Liver (tissue), 9 donors: Measurements from ENCODE around the gene CNTN1. TPM values are rescaled to one million over a fixed set of nuclear protein-coding genes. Genes with fewer than 3 reads are reported as not detected.

Experiments used
- DNase-seq: peaks from one replicate; pipeline ENCODE4 v3.0.0-alpha.2; 2017; ENCODE audit warnings: low spot score
- H3K27ac ChIP-seq, 2 donors: one replicate each; pipeline ENCODE4 v1.7.0; 2013; ENCODE audit warnings: inconsistent platforms in 2 of 2, low read length in 2 of 2, control low read depth in 1 of 2, low read depth in 1 of 2, mild to moderate bottlenecking in 1 of 2
- H3K27me3 ChIP-seq, 4 donors: one replicate each; pipeline versions ENCODE4 v1.6.1 to v1.7.0; 2013; ENCODE audit warnings: low read length in 3 of 4, inconsistent platforms in 1 of 4, mild to moderate bottlenecking in 1 of 4, moderate library complexity in 1 of 4; ENCODE audit not compliant: control insufficient read depth in 4 of 4, insufficient read depth in 4 of 4
- H3K36me3 ChIP-seq, 4 donors: one replicate each; pipeline versions ENCODE4 v1.6.1 to v1.7.0; 2013; ENCODE audit warnings: low read length in 3 of 4, mild to moderate bottlenecking in 3 of 4, low read depth in 1 of 4, moderate library complexity in 1 of 4; ENCODE audit not compliant: control insufficient read depth in 4 of 4, insufficient read depth in 3 of 4
- H3K4me1 ChIP-seq, 4 donors: one replicate each; pipeline versions ENCODE4 v1.6.1 to v1.7.0; 2013; ENCODE audit warnings: low read length in 3 of 4, mild to moderate bottlenecking in 3 of 4, moderate library complexity in 1 of 4; ENCODE audit not compliant: control insufficient read depth in 4 of 4, insufficient read depth in 4 of 4
- H3K4me3 ChIP-seq, 3 donors: one replicate each; pipeline versions ENCODE4 v1.6.1 to v1.7.0; 2013; ENCODE audit warnings: low read length in 3 of 3, control low read depth in 1 of 3, low read depth in 1 of 3, mild to moderate bottlenecking in 1 of 3
- H3K9ac ChIP-seq, 2 donors: one replicate each; pipeline ENCODE4 v1.7.0; 2013; ENCODE audit warnings: low read length in 2 of 2, mild to moderate bottlenecking in 2 of 2, moderate library complexity in 2 of 2, control low read depth in 1 of 2, low read depth in 1 of 2
- H3K9me3 ChIP-seq, 4 donors: one replicate each; pipeline versions ENCODE4 v1.6.1 to v1.7.0; 2013; ENCODE audit warnings: low read length in 3 of 4; ENCODE audit not compliant: control insufficient read depth in 4 of 4
- CTCF ChIP-seq: fragments of 150-350 bp; IDR thresholded peaks from 2 replicates; pipeline ENCODE4 v1.5.1; 2017; ENCODE audit warnings: improper control_type of control experiment, low read depth, low read length; ENCODE audit not compliant: missing input control
- EGR1 ChIP-seq, 2 donors: IDR thresholded peaks; 2 replicates each; pipeline ENCODE4 v1.6.1; 2016 to 2018; ENCODE audit warnings: antibody characterized with exemption in 2 of 2, low read depth in 2 of 2
- FOXA1 ChIP-seq: IDR thresholded peaks from 2 replicates; pipeline ENCODE4 v1.6.1; 2016; ENCODE audit warnings: antibody characterized with exemption
- GABPA ChIP-seq, 2 donors: IDR thresholded peaks in 1 of 2; conservative IDR thresholded peaks in 1 of 2; 2 replicates each; pipeline ENCODE4 v1.6.1; 2016; ENCODE audit warnings: antibody characterized with exemption in 2 of 2, mild to moderate bottlenecking in 1 of 2, moderate library complexity in 1 of 2
- HNF4A ChIP-seq, 2 donors: conservative IDR thresholded peaks; 2 replicates each; pipeline ENCODE4 v1.6.1; 2016; ENCODE audit warnings: antibody characterized with exemption in 2 of 2, mild to moderate bottlenecking in 2 of 2
- HNF4G ChIP-seq: IDR thresholded peaks from 2 replicates; pipeline ENCODE4 v1.6.1; 2016; ENCODE audit warnings: antibody characterized with exemption
- JUND ChIP-seq, 2 donors: IDR thresholded peaks; 2 replicates each; pipeline ENCODE4 v1.6.1; 2016; ENCODE audit warnings: antibody characterized with exemption in 2 of 2
- NR2F2 ChIP-seq: IDR thresholded peaks from 2 replicates; pipeline ENCODE4 v1.6.1; 2016; ENCODE audit warnings: antibody characterized with exemption
- RAD21 ChIP-seq, 2 donors: IDR thresholded peaks; 2 replicates each; pipeline ENCODE4 v1.6.1; 2016; ENCODE audit warnings: antibody characterized with exemption in 2 of 2, mild to moderate bottlenecking in 2 of 2
- RXRA ChIP-seq, 2 donors: IDR thresholded peaks; 2 replicates each; pipeline ENCODE4 v1.6.1; 2017 to 2018; ENCODE audit warnings: antibody characterized with exemption in 2 of 2, mild to moderate bottlenecking in 1 of 2
- SP1 ChIP-seq: IDR thresholded peaks from 2 replicates; pipeline ENCODE4 v1.6.1; 2018; ENCODE audit warnings: antibody characterized with exemption, mild to moderate bottlenecking
- TAF1 ChIP-seq: conservative IDR thresholded peaks from 2 replicates; pipeline ENCODE4 v1.6.1; 2016; ENCODE audit warnings: antibody characterized with exemption, mild to moderate bottlenecking
- YY1 ChIP-seq: IDR thresholded peaks from 2 replicates; pipeline ENCODE4 v1.6.1; 2016; ENCODE audit warnings: antibody characterized with exemption, mild to moderate bottlenecking
- ZBTB33 ChIP-seq: IDR thresholded peaks from 2 replicates; pipeline ENCODE4 v1.6.1; 2016; ENCODE audit warnings: antibody characterized with exemption
- WGBS: extraction: QIAGEN DNeasy Blood & Tissue Kit; methylation state at CpG from one replicate; pipeline ENCODE4 v1.1.7; 2013; 5-methylcytosine and 5-hydroxymethylcytosine counted together
- polyA plus RNA-seq, 2 donors: library from polyadenylated mRNA; stranded (reverse) in 1 of 2; unstranded in 1 of 2; fragments of 200-250 nt in 1 of 2; fragments of >200 nt in 1 of 2; fragmentation: Nextera tagmentation in 1 of 2; extraction: Ambion mirVana in 1 of 2; gene quantifications; one replicate each; pipeline versions ENCODE4 v1.2.1 to v1.2.3, GENCODE V29; 2013 to 2015
- total RNA-seq, 2 donors: library from RNA; depleted of rRNA; stranded (reverse); fragments of >200 nt; gene quantifications; one replicate each; pipeline ENCODE4 v1.2.3, GENCODE V29; 2014
- TF ChIP-seq, protein P1 (sequence below): IDR thresholded peaks from 2 replicates; pipeline ENCODE4 v1.6.1; 2016; ENCODE audit warnings: antibody characterized with exemption
- TF ChIP-seq, protein P2 (sequence below): IDR thresholded peaks from 2 replicates; pipeline ENCODE4 v1.6.1; 2016; ENCODE audit warnings: antibody characterized with exemption
- donor health status: healthy.
- donor health status: healthy.
- donor health status: healthy.
- donor health status: healthy.
- donor health status: healthy.

The CNTN1 gene
- total and polyA plus RNA-seq, 4 donors, result 0.03 to 1.2 (median 0.43) TPM

DNA sequence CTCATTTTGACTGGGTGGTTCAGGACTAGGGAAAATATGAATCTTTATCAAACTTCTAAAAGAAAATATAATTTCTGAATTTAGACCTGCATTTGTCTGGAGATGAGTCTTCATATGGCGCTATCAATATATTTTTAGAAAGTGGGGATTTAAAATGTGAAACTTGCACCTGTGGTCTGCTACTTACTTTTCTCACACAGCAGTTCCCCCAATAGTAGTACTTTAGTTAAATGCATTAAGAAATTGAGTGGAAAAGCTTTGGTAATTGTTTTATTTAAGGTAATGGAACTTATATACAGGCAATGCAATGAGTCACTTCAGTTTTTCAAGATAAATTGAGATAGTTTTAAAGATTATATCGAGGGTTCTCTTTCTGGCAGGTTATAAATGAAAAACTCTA lies 91.9 kb downstream of the CNTN1 start:
- TF ChIP-seq RXRA (IDR thresholded peaks at IDR 0.05), result no peak
- TF ChIP-seq GABPA (IDR thresholded peaks at IDR 0.05 in 1 of 2, conservative IDR thresholded peaks at IDR 0.05 in 1 of 2), result no peak
- TF ChIP-seq, protein P1, sequence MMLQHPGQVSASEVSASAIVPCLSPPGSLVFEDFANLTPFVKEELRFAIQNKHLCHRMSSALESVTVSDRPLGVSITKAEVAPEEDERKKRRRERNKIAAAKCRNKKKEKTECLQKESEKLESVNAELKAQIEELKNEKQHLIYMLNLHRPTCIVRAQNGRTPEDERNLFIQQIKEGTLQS, result no peak
- no peak for TF ChIP-seq YY1
- no peak for TF ChIP-seq HNF4A (conservative IDR thresholded peaks at IDR 0.05)
- no peaks in the 10 kb centered on the region for H3K4me1 ChIP-seq
- WGBS, result 74% methylated on average over 2 of the region's 2 CpGs

GRCh38 chr12:40788276-40788675 lies 96.0 kb downstream of the CNTN1 start:
- Histone ChIP-seq H3K36me3 (no peaks in the 10 kb centered on the region), H3K9me3 (no peaks in the 10 kb centered on the region), H3K9ac (no peak overlapping the region), H3K4me1 (no peaks in the 10 kb centered on the region), H3K27ac (no peak overlapping the region), H3K27me3 (peaks cover 0 to 2% (median 0%) of the 10 kb centered on the region in 4 donors), H3K4me3 (no peak overlapping the region)
- 77% methylated on average over 3 of the region's 3 CpGs for WGBS
- TF ChIP-seq GABPA (IDR thresholded peaks at IDR 0.05 in 1 of 2, conservative IDR thresholded peaks at IDR 0.05 in 1 of 2), result no peak
- DNase-seq, result no peak

More for the DNA sequence above, 91.9 kb downstream of the CNTN1 start:
- H3K9me3 ChIP-seq, result no peaks in the 10 kb centered on the region
- no peak for DNase-seq
- H3K9ac ChIP-seq, result no peak overlapping the region
- no peak overlapping the region for H3K4me3 ChIP-seq
- no peaks in the 10 kb centered on the region for H3K36me3 ChIP-seq
- no peaks in the 10 kb centered on the region for H3K27me3 ChIP-seq
- H3K27ac ChIP-seq, result no peak overlapping the region

DNA sequence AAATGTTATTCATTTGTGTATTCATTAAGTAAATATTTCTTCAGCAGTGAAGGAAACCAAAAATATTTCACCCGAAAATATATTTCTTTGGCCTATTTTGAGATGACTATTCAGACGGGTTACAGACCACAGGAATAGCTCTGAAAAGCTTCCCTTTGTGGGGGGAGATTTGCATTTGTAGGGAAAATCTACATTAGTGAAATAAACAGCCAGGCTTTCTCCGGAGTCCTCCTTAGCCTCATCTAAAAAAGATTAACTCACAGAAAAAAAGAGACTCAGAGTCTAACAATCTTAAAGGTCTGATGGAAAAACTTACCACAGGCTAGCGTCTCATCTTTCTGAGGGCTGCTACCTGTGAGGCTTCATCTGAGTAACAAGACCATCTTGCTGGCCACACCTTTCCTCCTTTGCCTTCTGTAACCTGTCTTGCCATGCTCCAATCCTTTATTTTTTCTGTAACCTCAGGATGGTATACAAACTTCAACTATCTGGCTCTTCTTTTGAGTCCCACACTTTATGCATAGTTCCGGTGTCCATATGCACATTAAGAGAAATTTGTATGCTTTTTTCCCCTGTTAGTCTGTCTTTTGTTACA lies 100.7 kb downstream of the CNTN1 start:
- Histone ChIP-seq H3K4me1 (no peaks in the 10 kb centered on the region), H3K36me3 (no peaks in the 10 kb centered on the region), H3K27ac (no peak overlapping the region), H3K27me3 (peaks cover 0 to 2% (median 0%) of the 10 kb centered on the region in 4 donors), H3K9ac (no peak overlapping the region), H3K9me3 (no peaks in the 10 kb centered on the region), H3K4me3 (no peak overlapping the region)
- TF ChIP-seq YY1 (no peak), CTCF (no peak)
- no peak for DNase-seq
- 38% methylated on average over 5 of the region's 5 CpGs for whole genome bisulfite sequencing

GRCh38 chr12:40793471-40793870 lies 101.2 kb downstream of the CNTN1 start:
- Histone ChIP-seq H3K36me3 (no peaks in the 10 kb centered on the region), H3K4me1 (no peaks in the 10 kb centered on the region), H3K27me3 (peaks cover 0 to 2% (median 0%) of the 10 kb centered on the region in 4 donors), H3K27ac (no peak overlapping the region), H3K9ac (no peak overlapping the region), H3K9me3 (no peaks in the 10 kb centered on the region), H3K4me3 (no peak overlapping the region)
- no peak for DNase-seq
- 74% methylated on average over 1 of the region's 1 CpG for WGBS
- no peak for TF ChIP-seq YY1
- TF ChIP-seq NR2F2, result no peak
- TF ChIP-seq FOXA1, result no peak
- TF ChIP-seq HNF4A (conservative IDR thresholded peaks at IDR 0.05), result no peak
- TF ChIP-seq JUND (IDR thresholded peaks at IDR 0.05), result no peak
- no peak for TF ChIP-seq SP1
- TF ChIP-seq CTCF, result no peak
- no peak for TF ChIP-seq TAF1
- no peak for TF ChIP-seq RXRA (IDR thresholded peaks at IDR 0.05)
- no peak for TF ChIP-seq RAD21 (IDR thresholded peaks at IDR 0.05)
- no peak for TF ChIP-seq GABPA (IDR thresholded peaks at IDR 0.05 in 1 of 2, conservative IDR thresholded peaks at IDR 0.05 in 1 of 2)
- no peak for TF ChIP-seq EGR1 (IDR thresholded peaks at IDR 0.05; ENCODE audit: low read depth in 2 of 2)
- TF ChIP-seq, protein P1, result no peak
- TF ChIP-seq, protein P2, sequence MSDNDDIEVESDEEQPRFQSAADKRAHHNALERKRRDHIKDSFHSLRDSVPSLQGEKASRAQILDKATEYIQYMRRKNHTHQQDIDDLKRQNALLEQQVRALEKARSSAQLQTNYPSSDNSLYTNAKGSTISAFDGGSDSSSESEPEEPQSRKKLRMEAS, result no peak
- TF ChIP-seq HNF4G, result no peak
- no peak for TF ChIP-seq ZBTB33
